OCI-LY7 (cell line): ENCODE results near the gene MRPS22.

Experiments used
- CTCF ChIP-seq: fragments of 200-600 bp; sonication (generic); conservative IDR thresholded peaks from 2 replicates; pipeline ENCODE4 v1.5.1; 2014; ENCODE audit warnings: mild to moderate bottlenecking, antibody characterized with exemption, low read length, moderate library complexity, mixed read lengths
- EZH2phosphoT487 ChIP-seq: fragments of 200-600 bp; sonication (generic); IDR thresholded peaks from 2 replicates; pipeline ENCODE4 v1.6.1; 2018; ENCODE audit warnings: low read depth, borderline replicate concordance, mild to moderate bottlenecking, mixed run types, antibody characterized with exemption, low read length, moderate library complexity, mixed read lengths

- TF ChIP-seq EZH2phosphoT487 (no peak), CTCF (no peak)
Measured at GRCh38 chr3:139313921-139314320, 29.9 kb upstream of the MRPS22 start.
